ENCODE measurements around the gene BICD1.

GRCh38 chr12:32240831-32241230, 134.2 kb downstream of the BICD1 start:
- TF ChIP-seq, protein P1, sequence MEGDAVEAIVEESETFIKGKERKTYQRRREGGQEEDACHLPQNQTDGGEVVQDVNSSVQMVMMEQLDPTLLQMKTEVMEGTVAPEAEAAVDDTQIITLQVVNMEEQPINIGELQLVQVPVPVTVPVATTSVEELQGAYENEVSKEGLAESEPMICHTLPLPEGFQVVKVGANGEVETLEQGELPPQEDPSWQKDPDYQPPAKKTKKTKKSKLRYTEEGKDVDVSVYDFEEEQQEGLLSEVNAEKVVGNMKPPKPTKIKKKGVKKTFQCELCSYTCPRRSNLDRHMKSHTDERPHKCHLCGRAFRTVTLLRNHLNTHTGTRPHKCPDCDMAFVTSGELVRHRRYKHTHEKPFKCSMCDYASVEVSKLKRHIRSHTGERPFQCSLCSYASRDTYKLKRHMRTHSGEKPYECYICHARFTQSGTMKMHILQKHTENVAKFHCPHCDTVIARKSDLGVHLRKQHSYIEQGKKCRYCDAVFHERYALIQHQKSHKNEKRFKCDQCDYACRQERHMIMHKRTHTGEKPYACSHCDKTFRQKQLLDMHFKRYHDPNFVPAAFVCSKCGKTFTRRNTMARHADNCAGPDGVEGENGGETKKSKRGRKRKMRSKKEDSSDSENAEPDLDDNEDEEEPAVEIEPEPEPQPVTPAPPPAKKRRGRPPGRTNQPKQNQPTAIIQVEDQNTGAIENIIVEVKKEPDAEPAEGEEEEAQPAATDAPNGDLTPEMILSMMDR (conservative IDR thresholded peaks at IDR 0.05 in 1 of 2, IDR thresholded peaks at IDR 0.05 in 1 of 2; ENCODE audit: low read depth in 1 of 2, low read length in 2 of 2), result no peak
- no peak for TF ChIP-seq EZH2 (IDR thresholded peaks at IDR 0.05; ENCODE audit: low read length, missing control alignments)
